Choroid plexus epithelial cell (primary cell): ENCODE data around the gene PTPRG.
A peak's percentile ranks its signal among the peaks of the same experiment; 100 is the strongest.

Source experiments
- DNase-seq: peaks from one replicate; pipeline ENCODE4 v3.0.0-alpha.2; 2010; ENCODE audit warnings: low read depth
- H3K4me3 ChIP-seq: 2 replicates; pipeline ENCODE4 v1.5.1; 2011; ENCODE audit warnings: low read depth, mild to moderate bottlenecking, control low read depth, low read length, moderate library complexity
- CTCF ChIP-seq: conservative IDR thresholded peaks from 2 replicates; pipeline ENCODE4 v1.5.1; 2011; ENCODE audit warnings: low read depth, mild to moderate bottlenecking, control low read depth, inconsistent platforms, low read length, moderate library complexity

Gene PTPRG

GRCh38 chr3:61562721-61563312, 1.4 kb downstream of the PTPRG start:
- peak overlapping the region; percentile 84 for H3K4me3 ChIP-seq
- no peak for TF ChIP-seq CTCF
- DNase-seq: peak; percentile 44

GRCh38 chr3:61563313-61564271, 2.2 kb downstream of the PTPRG start:
- peak overlapping the region; percentile 84 for H3K4me3 ChIP-seq
- no peak for TF ChIP-seq CTCF
- no peak for DNase-seq

- DNase-seq: peak; percentile 76
- TF ChIP-seq CTCF: peak; percentile 78
- H3K4me3 ChIP-seq: peak overlapping the region; percentile 84
Measured at GRCh38 chr3:61564395-61565059, 3.2 kb downstream of the PTPRG start.

- TF ChIP-seq CTCF: no peak
- no peak for DNase-seq
- H3K4me3 ChIP-seq: no peak overlapping the region
Measured at GRCh38 chr3:61565569-61565968, 4.2 kb downstream of the PTPRG start.

- no peak overlapping the region for H3K4me3 ChIP-seq
- no peak for TF ChIP-seq CTCF
- no peak for DNase-seq
Measured at GRCh38 chr3:61568127-61568526, 6.8 kb downstream of the PTPRG start.

- TF ChIP-seq CTCF: no peak
- H3K4me3 ChIP-seq: no peak overlapping the region
- DNase-seq: no peak
Measured at GRCh38 chr3:61569856-61570580, 8.6 kb downstream of the PTPRG start.
